ENCODE results near the gene ERG.

DNA sequence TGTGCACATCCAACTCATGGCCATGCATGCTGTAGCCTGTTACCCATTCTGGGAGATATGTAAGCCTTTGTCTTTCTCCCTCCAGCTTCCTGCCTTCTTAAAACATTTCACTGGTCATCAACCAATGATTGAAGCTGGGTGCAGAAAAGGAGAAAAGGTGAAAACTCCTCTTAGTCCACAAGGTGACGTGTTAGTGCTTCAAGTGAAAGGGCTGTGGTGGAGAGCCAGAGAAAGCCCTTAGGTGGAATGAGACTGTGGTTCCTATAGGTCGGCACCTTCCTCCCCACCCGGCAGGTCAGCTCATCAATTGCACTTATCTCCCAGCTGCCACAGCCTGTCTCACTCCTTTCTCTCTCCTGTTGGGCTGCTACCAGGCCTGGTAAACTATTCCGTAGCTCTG is 30.4 kb downstream of the ERG start:
- TF ChIP-seq POLR2A (IDR thresholded peaks at IDR 0.05; ENCODE audit: low read length) (no peak), GATA1 (IDR thresholded peaks at IDR 0.05; ENCODE audit: low read depth, low read length) (no peak)
